H1 (cell line): ENCODE results near the gene NR2C2. TPM values are rescaled to one million over a fixed set of nuclear protein-coding genes. Genes with fewer than 3 reads are reported as not detected.

Experiments used
- BACH1 ChIP-seq: IDR thresholded peaks from 2 replicates; pipeline ENCODE4 v1.6.1; 2012; ENCODE audit warnings: low read length, improper control_type of control experiment
- CHD2 ChIP-seq: IDR thresholded peaks from 2 replicates; pipeline ENCODE4 v1.6.1; 2012; ENCODE audit warnings: low read length, improper control_type of control experiment
- FOSL1 ChIP-seq: IDR thresholded peaks from 2 replicates; pipeline ENCODE4 v1.6.1; 2011; ENCODE audit warnings: mild to moderate bottlenecking, low read depth, low read length, moderate library complexity; ENCODE audit not compliant: insufficient read depth
- KDM1A ChIP-seq: fragments of 200-600, 300-600 bp; sonication (generic); IDR thresholded peaks from 2 replicates; pipeline ENCODE4 v1.7.1; 2016; ENCODE audit warnings: mild to moderate bottlenecking, low read length, borderline replicate concordance
- KDM5A ChIP-seq: fragments of 200-600 bp; IDR thresholded peaks from 2 replicates; pipeline ENCODE4 v1.7.1; 2012; ENCODE audit warnings: mild to moderate bottlenecking, low read length, inconsistent platforms, mixed read lengths
- PHF8 ChIP-seq: fragments of 200-600 bp; sonication (generic); conservative IDR thresholded peaks from 2 replicates; pipeline ENCODE4 v1.7.1; 2012; ENCODE audit warnings: low read depth, mild to moderate bottlenecking, inconsistent platforms, low read length, moderate library complexity
- RXRA ChIP-seq: IDR thresholded peaks from 2 replicates; pipeline ENCODE4 v1.6.1; 2011; ENCODE audit warnings: low read depth, mild to moderate bottlenecking, low read length, moderate library complexity; ENCODE audit not compliant: insufficient read depth
- SRF ChIP-seq: IDR thresholded peaks from 2 replicates; pipeline ENCODE4 v1.6.1; 2011; ENCODE audit warnings: mild to moderate bottlenecking, low read depth, low read length, moderate library complexity
- polyA plus RNA-seq, 7 experiments: library from polyadenylated mRNA; depleted of rRNA in 3 of 7; stranded (reverse) in 5 of 7; unstranded in 2 of 7; fragments of >200 nt in 5 of 7; fragments of 200-250 nt in 2 of 7; gene quantifications; 1 replicate in 5 of 7; 2 replicates in 1 of 7; 4 replicates in 1 of 7; pipeline versions ENCODE4 v1.2.1 to v1.2.3, GENCODE V29; 2011 to 2013; ENCODE audit warnings: missing spikeins in 2 of 7, mixed read lengths in 2 of 7
- total RNA-seq: library from RNA; stranded (reverse); fragmentation: NEBNext Ultra II Directional; extraction: Animal tissue kit (Norgen Biotek cat#: 25700); gene quantifications from 2 replicates; pipeline ENCODE4 v1.2.1, GENCODE V29; 2021

Gene NR2C2
- total and polyA plus RNA-seq, 2 of the 8 experiments (the other 6 are each of a cell fraction or from before 2014, with no cell fraction given): 16.6 to 44.4 TPM

GRCh38 chr3:15069441-15069840, 122.1 kb downstream of the NR2C2 start (continued):
- TF ChIP-seq RXRA (no peak), SRF (no peak), FOSL1 (no peak), BACH1 (no peak), CHD2 (no peak), KDM5A (no peak), KDM1A (no peak), PHF8 (no peak)
